Mesenchymal stem cell (in vitro differentiated cells and primary cell): ENCODE data around the gene GYG2.

Experiments used
- DNase-seq: peaks from one replicate; pipeline ENCODE4 v3.0.0-alpha.2; 2013
- H2AFZ ChIP-seq: one replicate; pipeline ENCODE4 v1.6.1; 2013; ENCODE audit warnings: low read depth, mild to moderate bottlenecking, control low read depth, inconsistent platforms, low read length, moderate library complexity
- H2AK5ac ChIP-seq: 2 replicates; pipeline ENCODE4 v1.6.1; 2013; ENCODE audit warnings: low read length, moderate library complexity, mild to moderate bottlenecking, inconsistent platforms; ENCODE audit not compliant: severe bottlenecking
- H2BK120ac ChIP-seq: one replicate; pipeline ENCODE4 v1.6.1; 2013; ENCODE audit warnings: low read depth, mild to moderate bottlenecking, inconsistent platforms, low read length, moderate library complexity
- H2BK12ac ChIP-seq, 2 experiments: one replicate each; pipeline ENCODE4 v1.6.1; 2013; ENCODE audit warnings: inconsistent platforms in 2 of 2, low read length in 2 of 2, mild to moderate bottlenecking in 2 of 2, moderate library complexity in 2 of 2, control low read depth in 1 of 2
- H2BK15ac ChIP-seq: one replicate; pipeline ENCODE4 v1.6.1; 2013; ENCODE audit warnings: mild to moderate bottlenecking, low read depth, inconsistent platforms; ENCODE audit not compliant: poor library complexity, severe bottlenecking
- H2BK5ac ChIP-seq: 2 replicates; pipeline ENCODE4 v1.6.1; 2013; ENCODE audit warnings: low read depth, mild to moderate bottlenecking, low read length, control low read depth, inconsistent platforms; ENCODE audit not compliant: poor library complexity, severe bottlenecking
- H3K14ac ChIP-seq, 2 experiments: one replicate each; pipeline ENCODE4 v1.6.1; 2013; ENCODE audit warnings: inconsistent platforms in 2 of 2, low read length in 2 of 2, control low read depth in 1 of 2, mild to moderate bottlenecking in 1 of 2, moderate library complexity in 1 of 2
- H3K18ac ChIP-seq, 2 experiments: one replicate each; pipeline ENCODE4 v1.6.1; 2013; ENCODE audit warnings: inconsistent platforms in 2 of 2, low read length in 2 of 2, control low read depth in 1 of 2, low read depth in 1 of 2, mild to moderate bottlenecking in 1 of 2
- H3K23ac ChIP-seq, 2 experiments: one replicate each; pipeline ENCODE4 v1.6.1; 2013; ENCODE audit warnings: inconsistent platforms in 2 of 2, low read length in 2 of 2, mild to moderate bottlenecking in 2 of 2, moderate library complexity in 2 of 2, control low read depth in 1 of 2
- H3K27ac ChIP-seq: 2 replicates; pipeline ENCODE4 v1.5.1; 2013; ENCODE audit warnings: mild to moderate bottlenecking, moderate library complexity, low read length, control low read depth, inconsistent platforms; ENCODE audit not compliant: poor library complexity, severe bottlenecking
- H3K27me3 ChIP-seq, 2 experiments: 2 replicates each; pipeline versions ENCODE4 v1.6.1 to v1.7.0; 2013; ENCODE audit warnings: low read length in 2 of 2, mild to moderate bottlenecking in 2 of 2, moderate library complexity in 2 of 2, control low read depth in 1 of 2, inconsistent platforms in 1 of 2; ENCODE audit not compliant: control insufficient read depth in 1 of 2, insufficient read depth in 1 of 2
- H3K36me3 ChIP-seq, 2 experiments: 2 replicates each; pipeline versions ENCODE4 v1.6.1 to v1.7.0; 2013; ENCODE audit warnings: low read length in 2 of 2, control low read depth in 1 of 2, inconsistent platforms in 1 of 2, low read depth in 1 of 2, mild to moderate bottlenecking in 1 of 2; ENCODE audit not compliant: insufficient read depth in 2 of 2, control insufficient read depth in 1 of 2
- H3K4ac ChIP-seq, 2 experiments: one replicate each; pipeline ENCODE4 v1.6.1; 2013; ENCODE audit warnings: inconsistent platforms in 2 of 2, low read length in 2 of 2, mild to moderate bottlenecking in 2 of 2, moderate library complexity in 2 of 2, control low read depth in 1 of 2, low read depth in 1 of 2
- H3K4me1 ChIP-seq: 2 replicates; pipeline ENCODE4 v1.6.1; 2013; ENCODE audit warnings: low read depth, low read length, control low read depth; ENCODE audit not compliant: control insufficient read depth, insufficient read depth
- H3K4me2 ChIP-seq: 2 replicates; pipeline ENCODE4 v1.6.1; 2013; ENCODE audit warnings: low read length, mild to moderate bottlenecking, inconsistent platforms; ENCODE audit not compliant: poor library complexity, severe bottlenecking
- H3K4me3 ChIP-seq, 2 experiments: 2 replicates each; pipeline versions ENCODE4 v1.5.1 to v1.7.0; 2013; ENCODE audit warnings: low read length in 2 of 2, mild to moderate bottlenecking in 2 of 2, control low read depth in 1 of 2, low read depth in 1 of 2; ENCODE audit not compliant: insufficient read depth in 1 of 2
- H3K79me1 ChIP-seq: replicated peaks from 2 replicates; pipeline ENCODE4 v1.6.1; 2013; ENCODE audit warnings: mild to moderate bottlenecking, control low read depth, low read length, inconsistent platforms; ENCODE audit not compliant: poor library complexity, severe bottlenecking
- H3K9ac ChIP-seq: 2 replicates; pipeline ENCODE4 v1.7.0; 2013; ENCODE audit warnings: mild to moderate bottlenecking, low read length, moderate library complexity
- H3K9me3 ChIP-seq: 2 replicates; pipeline ENCODE4 v1.7.0; 2013; ENCODE audit warnings: mild to moderate bottlenecking, low read length; ENCODE audit not compliant: control insufficient read depth
- H4K8ac ChIP-seq: one replicate; pipeline ENCODE4 v1.6.1; 2013; ENCODE audit warnings: inconsistent platforms, mild to moderate bottlenecking, low read length, moderate library complexity
- H4K91ac ChIP-seq: one replicate; pipeline ENCODE4 v1.6.1; 2013; ENCODE audit warnings: mild to moderate bottlenecking, low read length, inconsistent platforms
- WGBS: methylation state at CpG from one replicate; pipeline ENCODE4 v1.1.7; 2013; ENCODE audit warnings: mixed read lengths; 5-methylcytosine and 5-hydroxymethylcytosine counted together

The GYG2 gene

GRCh38 chrX:2931612-2932011 lies 102.9 kb downstream of the GYG2 start:
- no peak for DNase-seq
- H2AK5ac ChIP-seq = no peak overlapping the region
- no peak overlapping the region for H3K4me2 ChIP-seq
- no peak overlapping the region for H2BK15ac ChIP-seq
- no peak overlapping the region for H3K23ac ChIP-seq
- H2BK5ac ChIP-seq = no peak overlapping the region
- H3K36me3 ChIP-seq = no peaks in the 10 kb centered on the region
- H3K4me1 ChIP-seq = peaks cover 1% of the 10 kb centered on the region
- no peaks in the 10 kb centered on the region for H3K27me3 ChIP-seq
- no peak overlapping the region for H2BK120ac ChIP-seq
- no peak overlapping the region for H2BK12ac ChIP-seq
- H4K91ac ChIP-seq = no peak overlapping the region
- H3K18ac ChIP-seq = no peak overlapping the region
- H3K9me3 ChIP-seq = peaks cover 11% of the 10 kb centered on the region
- 77% methylated on average over 4 of the region's 4 CpGs for WGBS
- H3K27ac ChIP-seq = no peak overlapping the region
- no peak overlapping the region for H2AFZ ChIP-seq
- no peak overlapping the region for H3K14ac ChIP-seq
- no peaks in the 10 kb centered on the region for H3K79me1 ChIP-seq
- H3K4ac ChIP-seq = no peak overlapping the region
- H4K8ac ChIP-seq = no peak overlapping the region
- H3K4me3 ChIP-seq = no peak overlapping the region
- H3K9ac ChIP-seq = no peak overlapping the region
